ENCODE measurements around the gene CTAG1A.
"Not testable (repeated sequence)": the region's sequence is repeated elsewhere in the genome, so short reads cannot be mapped to it uniquely, and the experiment has no call there.

The CTAG1A gene

GRCh38 chrX:154596290-154596929 is 11.5 kb downstream of the CTAG1A start:
- no peak for ATAC-seq (replicated peaks)
- H3K27me3 Mint-ChIP-seq, result peaks cover 9 to 13% of the 10 kb centered on the region in 2 donors
- no peak for DNase-seq
- H3K4me3 Mint-ChIP-seq, result no peak overlapping the region
- no peaks in the 10 kb centered on the region for H3K4me1 Mint-ChIP-seq
- no peaks in the 10 kb centered on the region for H3K36me3 Mint-ChIP-seq
- H3K27ac Mint-ChIP-seq, result no peak overlapping the region
- peaks cover 2 to 8% of the 10 kb centered on the region in 2 donors for H3K9me3 Mint-ChIP-seq

GRCh38 chrX:154597221-154597620 is 12.3 kb downstream of the CTAG1A start:
- Mint-ChIP-seq H3K9me3 (peaks cover 2 to 7% of the 10 kb centered on the region in 2 donors), H3K4me1 (no peaks in the 10 kb centered on the region), H3K4me3 (no peak overlapping the region), H3K36me3 (no peaks in the 10 kb centered on the region), H3K27ac (no peak overlapping the region), H3K27me3 (peaks cover 9 to 16% of the 10 kb centered on the region in 2 donors)
- DNase-seq, result no peak
- no peak for ATAC-seq (replicated peaks)

GRCh38 chrX:154598656-154599055 is 13.7 kb downstream of the CTAG1A start:
- no peak overlapping the region for H3K27ac Mint-ChIP-seq
- H3K9me3 Mint-ChIP-seq, result peaks cover 2 to 4% of the 10 kb centered on the region in 2 donors
- H3K4me1 Mint-ChIP-seq, result no peaks in the 10 kb centered on the region
- H3K36me3 Mint-ChIP-seq, result no peaks in the 10 kb centered on the region
- ATAC-seq (replicated peaks) (no peak), DNase-seq (no peak)
- peaks cover 9 to 16% of the 10 kb centered on the region in 2 donors for H3K27me3 Mint-ChIP-seq
- no peak overlapping the region for H3K4me3 Mint-ChIP-seq

DNA sequence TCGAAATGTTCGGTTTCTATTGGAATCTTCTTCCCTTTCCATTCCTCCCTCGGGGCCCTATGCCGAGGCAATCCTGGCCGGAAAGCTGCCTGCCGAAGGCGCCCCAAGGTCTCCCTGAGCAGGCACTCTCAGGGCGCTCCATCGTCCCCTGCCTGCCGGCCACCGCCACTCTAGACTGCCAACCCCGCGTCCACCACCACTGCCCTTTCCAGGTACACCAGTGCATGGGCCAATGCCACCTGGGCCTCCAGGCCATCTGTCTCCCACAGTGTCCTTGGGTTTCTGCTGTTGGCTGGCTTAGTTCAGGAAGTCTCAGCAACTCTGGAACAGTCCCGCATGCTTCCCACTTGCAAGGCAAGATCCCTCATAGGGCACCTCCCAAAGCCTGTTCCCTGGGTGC is 14.6 kb downstream of the CTAG1A start:
- H3K27me3 Mint-ChIP-seq, result peaks cover 9 to 11% of the 10 kb centered on the region in 2 donors
- H3K4me3 Mint-ChIP-seq, result no peak overlapping the region
- no peak overlapping the region for H3K27ac Mint-ChIP-seq
- peaks cover 2 to 4% of the 10 kb centered on the region in 2 donors for H3K9me3 Mint-ChIP-seq
- H3K36me3 Mint-ChIP-seq, result no peaks in the 10 kb centered on the region
- ATAC-seq (replicated peaks) (no peak), DNase-seq (no peak)
- no peaks in the 10 kb centered on the region for H3K4me1 Mint-ChIP-seq

- H3K36me3 Mint-ChIP-seq, result no peaks in the 10 kb centered on the region
- H3K27me3 Mint-ChIP-seq, result peaks cover 7 to 9% of the 10 kb centered on the region in 2 donors
- H3K9me3 Mint-ChIP-seq, result peaks cover 2 to 4% of the 10 kb centered on the region in 2 donors
- H3K4me1 Mint-ChIP-seq, result no peaks in the 10 kb centered on the region
- H3K4me3 Mint-ChIP-seq, result no peak overlapping the region
- DNase-seq, result no peak
- no peak overlapping the region for H3K27ac Mint-ChIP-seq
- no peak for ATAC-seq (replicated peaks)
These were observed 15.9 kb downstream of the CTAG1A start for GRCh38 chrX:154600759-154601374.

GRCh38 chrX:154602226-154602625 is 17.3 kb downstream of the CTAG1A start:
- DNase-seq (no peak), ATAC-seq (replicated peaks) (no peak)
- Mint-ChIP-seq H3K4me3 (no peak overlapping the region), H3K27ac (no peak overlapping the region), H3K4me1 (no peaks in the 10 kb centered on the region), H3K27me3 (peaks cover 7% of the 10 kb centered on the region in 2 donors), H3K36me3 (no peaks in the 10 kb centered on the region), H3K9me3 (peaks cover under 1 to 2% of the 10 kb centered on the region in 2 donors)

- no peaks in the 10 kb centered on the region for H3K4me1 Mint-ChIP-seq
- H3K36me3 Mint-ChIP-seq, result no peaks in the 10 kb centered on the region
- H3K9me3 Mint-ChIP-seq, result no peaks in the 10 kb centered on the region
- no peak for ATAC-seq (replicated peaks)
- DNase-seq, result no peak
- no peak overlapping the region for H3K27ac Mint-ChIP-seq
- no peak overlapping the region for H3K4me3 Mint-ChIP-seq
- H3K27me3 Mint-ChIP-seq, result peaks cover 4 to 7% of the 10 kb centered on the region in 2 donors
These were observed 18.0 kb downstream of the CTAG1A start for GRCh38 chrX:154602766-154603437.

DNA sequence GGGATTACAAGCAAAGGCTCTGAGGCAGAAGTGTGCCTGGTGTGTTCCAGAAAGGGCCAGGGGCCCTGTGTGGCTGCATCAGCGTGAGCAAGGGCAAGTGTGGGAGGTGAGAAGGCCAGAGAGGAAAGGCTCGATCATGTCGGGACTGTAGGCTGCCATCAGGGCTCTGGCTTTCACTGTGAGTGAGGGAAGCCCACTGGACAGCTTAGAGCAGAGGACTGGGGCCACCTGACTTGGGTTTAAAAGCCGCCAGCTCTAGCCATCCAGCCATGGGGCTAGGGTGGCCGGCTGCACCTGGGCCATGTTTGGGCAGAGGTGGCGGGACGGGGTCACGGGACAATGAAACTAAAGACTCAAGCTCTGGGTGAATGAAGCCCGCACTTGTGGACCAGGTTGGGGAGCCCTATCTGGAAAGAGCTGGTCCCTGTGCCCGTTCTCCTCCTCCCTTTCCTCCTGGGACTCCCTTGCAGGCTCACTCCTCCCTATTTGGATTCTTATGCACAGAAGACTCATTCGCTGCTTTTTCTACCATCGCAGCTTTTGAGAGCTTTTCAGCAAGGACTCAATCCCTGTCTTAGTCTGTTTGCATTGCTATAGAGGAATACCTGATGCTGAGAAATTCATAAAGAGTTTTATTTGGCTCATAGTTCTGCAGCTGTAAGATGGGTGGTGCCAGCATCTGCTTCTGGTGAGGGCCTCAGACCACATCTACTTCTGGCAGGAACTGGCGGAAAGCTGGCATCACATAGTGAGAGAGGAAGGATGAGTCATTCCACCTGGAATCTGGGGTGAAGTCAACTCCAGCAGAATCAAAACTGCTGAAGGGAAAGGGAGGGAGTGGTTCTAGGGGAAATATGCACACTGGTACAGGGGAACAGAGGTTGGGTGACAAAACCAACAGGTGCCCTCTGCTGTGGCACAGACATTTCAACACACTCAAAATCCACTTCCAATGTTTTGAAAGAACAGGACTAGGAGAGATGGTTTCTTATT is 18.8 kb downstream of the CTAG1A start:
- H3K36me3 Mint-ChIP-seq, result no peaks in the 10 kb centered on the region
- no peak overlapping the region for H3K27ac Mint-ChIP-seq
- H3K4me3 Mint-ChIP-seq, result no peak overlapping the region
- no peaks in the 10 kb centered on the region for H3K9me3 Mint-ChIP-seq
- DNase-seq (no peak), ATAC-seq (replicated peaks) (no peak)
- H3K4me1 Mint-ChIP-seq, result no peaks in the 10 kb centered on the region
- H3K27me3 Mint-ChIP-seq, result peaks cover 4 to 7% of the 10 kb centered on the region in 2 donors

GRCh38 chrX:154605566-154605965 is 20.6 kb downstream of the CTAG1A start:
- H3K36me3 Mint-ChIP-seq, result no peaks in the 10 kb centered on the region
- no peak for ATAC-seq (replicated peaks)
- H3K27ac Mint-ChIP-seq, result no peak overlapping the region

GRCh38 chrX:154607370-154607769 is 22.4 kb downstream of the CTAG1A start:
- H3K27ac Mint-ChIP-seq, result no peak overlapping the region
- no peak for DNase-seq
- no peaks in the 10 kb centered on the region for H3K36me3 Mint-ChIP-seq

More at GRCh38 chrX:154605566-154605965, 20.6 kb downstream of the CTAG1A start:
- no peak for DNase-seq
- peaks cover 0 to 3% of the 10 kb centered on the region in 2 donors for H3K27me3 Mint-ChIP-seq
- no peaks in the 10 kb centered on the region for H3K9me3 Mint-ChIP-seq
- H3K4me1 Mint-ChIP-seq, result no peaks in the 10 kb centered on the region
- no peak overlapping the region for H3K4me3 Mint-ChIP-seq

DNA sequence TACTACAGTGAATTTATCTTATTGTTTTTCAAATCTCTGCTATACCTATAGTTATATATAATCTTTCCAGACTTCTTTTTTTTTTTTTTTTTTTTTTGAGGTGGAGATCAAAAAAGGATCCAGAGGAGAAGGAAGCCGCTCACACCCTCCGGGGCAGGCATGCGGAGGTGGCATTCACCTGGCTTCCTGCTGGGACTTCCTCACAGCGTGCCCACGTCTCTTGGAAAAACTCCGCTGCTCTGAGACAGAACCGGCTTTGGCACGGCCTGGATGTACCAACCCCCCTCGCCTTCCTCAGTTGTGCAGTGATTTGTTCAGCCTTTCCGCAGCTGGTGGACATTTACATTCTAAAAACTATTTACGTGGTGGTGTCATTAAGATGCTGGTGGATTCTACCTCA is 23.0 kb downstream of the CTAG1A start:
- H3K27ac Mint-ChIP-seq; H3K27me3 Mint-ChIP-seq; H3K9me3 Mint-ChIP-seq; H3K4me3 Mint-ChIP-seq; DNase-seq; ATAC-seq (replicated peaks); H3K4me1 Mint-ChIP-seq; H3K36me3 Mint-ChIP-seq: not testable (repeated sequence)

More at GRCh38 chrX:154607370-154607769, 22.4 kb downstream of the CTAG1A start:
- H3K4me1 Mint-ChIP-seq, result no peaks in the 10 kb centered on the region
- no peaks in the 10 kb centered on the region for H3K27me3 Mint-ChIP-seq
- no peaks in the 10 kb centered on the region for H3K9me3 Mint-ChIP-seq
- no peak overlapping the region for H3K4me3 Mint-ChIP-seq
- no peak for ATAC-seq (replicated peaks)

DNA sequence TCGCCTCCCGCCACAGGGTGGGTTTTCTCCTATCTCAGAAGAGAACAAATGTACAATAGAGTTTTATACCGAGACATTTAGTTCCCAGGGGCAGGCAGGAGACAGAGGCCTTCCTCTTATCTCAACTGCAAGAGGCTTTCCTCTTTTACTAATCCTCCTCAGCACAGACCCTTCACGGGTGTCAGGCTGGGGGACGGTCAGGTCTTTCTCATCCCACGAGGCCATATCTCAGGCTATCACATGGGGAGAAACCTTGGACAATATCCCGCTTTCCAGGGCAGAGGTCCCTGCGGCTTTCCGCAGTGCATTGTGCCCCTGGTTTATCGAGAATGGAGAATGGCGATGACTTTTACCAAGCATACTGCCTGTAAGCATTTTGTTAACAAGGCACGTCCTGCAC is 23.9 kb downstream of the CTAG1A start:
- H3K4me1 Mint-ChIP-seq; H3K27me3 Mint-ChIP-seq; H3K36me3 Mint-ChIP-seq; ATAC-seq (replicated peaks); H3K9me3 Mint-ChIP-seq; H3K4me3 Mint-ChIP-seq; DNase-seq; H3K27ac Mint-ChIP-seq: not testable (repeated sequence)

DNA sequence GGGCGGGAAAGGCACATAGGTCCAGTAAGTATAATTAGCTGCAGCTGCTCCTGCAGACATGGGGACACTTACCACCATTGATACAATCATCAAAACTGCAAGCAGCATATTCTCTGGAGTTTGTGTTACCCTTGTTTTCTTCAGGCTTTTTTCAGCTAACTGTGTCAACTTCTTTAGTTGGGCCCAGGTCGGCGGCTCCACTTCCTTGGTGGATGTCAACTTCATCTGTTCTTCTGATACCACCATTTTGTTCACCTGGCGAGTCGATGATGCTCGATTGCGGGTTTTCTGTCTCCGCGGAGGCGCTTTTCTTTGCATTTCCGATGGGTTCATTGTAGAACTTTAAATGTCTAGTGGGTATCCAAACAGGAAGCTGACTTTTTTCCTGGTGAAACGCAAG is 26.2 kb downstream of the CTAG1A start:
- not testable (repeated sequence) for DNase-seq; H3K27me3 Mint-ChIP-seq; ATAC-seq (replicated peaks); H3K36me3 Mint-ChIP-seq; H3K9me3 Mint-ChIP-seq; H3K4me1 Mint-ChIP-seq; H3K27ac Mint-ChIP-seq; H3K4me3 Mint-ChIP-seq

- not testable (repeated sequence) for ATAC-seq (replicated peaks); H3K36me3 Mint-ChIP-seq; DNase-seq; H3K27me3 Mint-ChIP-seq; H3K4me1 Mint-ChIP-seq; H3K4me3 Mint-ChIP-seq; H3K27ac Mint-ChIP-seq; H3K9me3 Mint-ChIP-seq
These were observed 28.7 kb downstream of the CTAG1A start for GRCh38 chrX:154613586-154613985.
